Gastrocnemius medialis (tissue), 4 donors: Measurements from ENCODE around the gene NUP214. TPM values are rescaled to one million over a fixed set of nuclear protein-coding genes. Genes with fewer than 3 reads are reported as not detected.

Experiments
- ATAC-seq, 2 donors: fragments of 150-250 bp; one replicate each; pipeline ENCODE4 v1.9.1; 2016
- DNase-seq, 2 donors: peaks; one replicate each; pipeline ENCODE4 v3.0.0-alpha.2; 2019
- H3K27ac ChIP-seq, 4 donors: fragments of 200-600 bp; sonication (generic); 1 replicate in 1 of 4; 2 replicates in 3 of 4; pipeline ENCODE4 v1.5.1; 2016 to 2018; ENCODE audit warnings: mild to moderate bottlenecking in 2 of 4, moderate library complexity in 1 of 4
- H3K27me3 ChIP-seq, 3 donors: fragments of 200-600 bp; sonication (generic) in 2 of 3; 1 replicate in 1 of 3; 2 replicates in 2 of 3; pipeline versions ENCODE4 v1.5.1 to v1.6.0; 2016 to 2019; ENCODE audit warnings: mild to moderate bottlenecking in 1 of 3, moderate library complexity in 1 of 3
- H3K36me3 ChIP-seq, 2 donors: fragments of 200-600 bp; sonication (generic) in 1 of 2; one replicate each; pipeline ENCODE4 v1.5.1; 2017 to 2018
- H3K4me1 ChIP-seq, 2 donors: fragments of 200-600 bp; sonication (generic) in 1 of 2; one replicate each; pipeline ENCODE4 v1.5.1; 2016 to 2017; ENCODE audit warnings: mild to moderate bottlenecking in 2 of 2
- H3K4me3 ChIP-seq, 4 donors: fragments of 200-600 bp; sonication (generic) in 3 of 4; 1 replicate in 1 of 4; 2 replicates in 3 of 4; pipeline ENCODE4 v1.5.1; 2016 to 2019; ENCODE audit warnings: mild to moderate bottlenecking in 2 of 4
- H3K9me3 ChIP-seq, 3 donors: fragments of 200-600 bp; sonication (generic) in 2 of 3; 1 replicate in 1 of 3; 2 replicates in 2 of 3; pipeline ENCODE4 v1.5.1; 2016 to 2019
- CTCF ChIP-seq, 5 experiments: fragments of 450-650 bp in 3 of 5; fragments of 200-600 bp in 2 of 5; sonication (generic) in 2 of 5; IDR thresholded peaks in 4 of 5; conservative IDR thresholded peaks in 1 of 5; 1 replicate in 4 of 5; 2 replicates in 1 of 5; pipeline ENCODE4 v1.5.1; 2016 to 2019; ENCODE audit warnings: antibody characterized with exemption in 5 of 5, mild to moderate bottlenecking in 3 of 5, moderate library complexity in 3 of 5
- POLR2A ChIP-seq, 2 donors: fragments of 450-650 bp; IDR thresholded peaks; one replicate each; pipeline ENCODE4 v1.6.1; 2017; ENCODE audit warnings: antibody characterized with exemption in 2 of 2, mild to moderate bottlenecking in 2 of 2, moderate library complexity in 2 of 2
- in situ Hi-C, 4 donors: fragments of 200-750 bp; cut with MboI; loops; one replicate each; pipeline versions ENCODE4 v1.15.0 to v1.8.0; 2017; ENCODE audit warnings: low sequenced_read_pairs in 4 of 4
- intact Hi-C: fragments of 100-400 bp; cut with DNase I; formaldehyde crosslinking; loops from one replicate; pipeline ENCODE4 v1.15.1; 2023; ENCODE audit warnings: low total_unique reads
- total RNA-seq, 4 donors: library from RNA; depleted of rRNA; stranded (reverse); fragments of >200 nt; gene quantifications; one replicate each; pipeline versions ENCODE4 v1.1.0 to v1.2.3, GENCODE V29; 2016

NUP214 gene
- total RNA-seq, 4 donors from 2014 or later = 24.2 to 47.5 (median 29.9) TPM

- peaks cover 35 to 41% of the 10 kb centered on the region in 2 donors for H3K4me1 ChIP-seq
- H3K27me3 ChIP-seq = no peaks in the 10 kb centered on the region
- intact Hi-C loops = loop anchor here (5.0 kb wide), 1 partner anchor 52 kb away; no protein-coding TSS in a partner anchor
- TF ChIP-seq CTCF (IDR thresholded peaks at IDR 0.05 in 4 of 5, conservative IDR thresholded peaks at IDR 0.05 in 1 of 5) = no peak
- TF ChIP-seq POLR2A (IDR thresholded peaks at IDR 0.05) = no peak
- ATAC-seq = no peak
- DNase-seq = no peak
- no peaks in the 10 kb centered on the region for H3K9me3 ChIP-seq
- H3K27ac ChIP-seq = peak overlapping the region; percentile 83 to 100 (median 98)
- in situ Hi-C loops = no loop called here
- H3K4me3 ChIP-seq = no peak overlapping the region
- no peaks in the 10 kb centered on the region for H3K36me3 ChIP-seq
Measured at GRCh38 chr9:131279863-131280570, 154.6 kb downstream of the NUP214 start.

- Histone ChIP-seq H3K36me3 (no peaks in the 10 kb centered on the region), H3K27ac (peak overlapping the region; percentile 96 to 100 (median 98)), H3K4me3 (no peak overlapping the region), H3K4me1 (peaks cover 28 to 36% of the 10 kb centered on the region in 2 donors), H3K27me3 (no peaks in the 10 kb centered on the region), H3K9me3 (no peaks in the 10 kb centered on the region)
- TF ChIP-seq CTCF (IDR thresholded peaks at IDR 0.05 in 4 of 5, conservative IDR thresholded peaks at IDR 0.05 in 1 of 5) = no peak
- TF ChIP-seq POLR2A (IDR thresholded peaks at IDR 0.05) = no peak
- in situ Hi-C loops = no loop called here
- ATAC-seq (no peak), DNase-seq (no peak)
- intact Hi-C loops = loop anchor here (5.0 kb wide), 1 partner anchor 52 kb away; no protein-coding TSS in a partner anchor
Measured at GRCh38 chr9:131280660-131281059, 155.3 kb downstream of the NUP214 start.

DNA sequence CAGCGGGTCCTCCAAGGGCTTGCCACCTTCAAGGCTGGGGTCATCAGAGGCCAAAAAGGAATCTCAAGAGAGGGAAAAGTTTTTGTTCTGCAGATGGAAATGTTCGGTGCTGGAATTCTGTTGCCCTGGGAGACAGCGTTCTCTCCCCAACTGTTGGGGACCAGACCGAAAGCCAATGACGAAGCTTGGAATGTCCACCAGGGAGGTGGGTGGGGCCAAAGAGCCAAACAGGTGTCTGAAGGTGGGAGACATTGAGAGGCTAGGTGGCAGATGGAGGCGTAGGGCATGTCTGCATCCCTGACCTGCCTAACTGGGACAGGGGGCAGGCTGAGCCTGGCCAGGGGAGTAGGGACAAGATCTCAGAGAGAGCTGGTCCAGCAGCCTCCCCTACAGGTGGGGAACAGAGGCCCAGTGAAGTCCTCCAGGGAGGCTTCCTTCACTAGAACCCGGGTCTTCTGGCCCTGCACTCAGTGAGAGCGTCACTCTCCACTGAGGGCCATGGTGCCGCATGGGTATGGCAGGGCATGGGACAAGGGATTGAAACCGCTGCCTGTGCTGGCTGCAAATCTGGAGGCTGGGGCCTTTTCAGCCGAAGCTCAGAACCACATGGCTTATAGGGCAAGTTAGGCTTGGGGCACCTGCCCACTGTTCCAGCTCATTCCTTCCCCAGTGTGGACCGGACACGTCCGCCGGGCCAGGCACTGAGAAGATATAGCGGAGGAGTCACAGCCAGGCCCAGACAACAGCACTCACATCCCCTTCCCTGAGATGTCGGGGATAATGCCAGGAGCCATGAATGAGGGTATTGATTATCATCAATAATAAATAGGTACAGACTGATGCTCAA lies 156.0 kb downstream of the NUP214 start:
- no peaks in the 10 kb centered on the region for H3K27me3 ChIP-seq
- intact Hi-C loops = loop anchor here (5.0 kb wide), 1 partner anchor 51 kb away; no protein-coding TSS in a partner anchor
- peaks cover 22 to 29% of the 10 kb centered on the region in 2 donors for H3K4me1 ChIP-seq
- in situ Hi-C loops = no loop called here
- no peak overlapping the region for H3K4me3 ChIP-seq
- no peak for ATAC-seq
- no peak for DNase-seq
- H3K27ac ChIP-seq = peak overlapping the region; percentile 96 to 100 (median 98)
- no peaks in the 10 kb centered on the region for H3K9me3 ChIP-seq
- TF ChIP-seq POLR2A (IDR thresholded peaks at IDR 0.05) (no peak), CTCF (IDR thresholded peaks at IDR 0.05 in 4 of 5, conservative IDR thresholded peaks at IDR 0.05 in 1 of 5) (no peak)
- no peaks in the 10 kb centered on the region for H3K36me3 ChIP-seq

GRCh38 chr9:131282175-131282574 lies 156.8 kb downstream of the NUP214 start:
- H3K27ac ChIP-seq = peak overlapping the region; percentile 96 to 100 (median 98)
- intact Hi-C loops = loop anchor here (5.0 kb wide), 1 partner anchor 50 kb away; no protein-coding TSS in a partner anchor
- H3K4me1 ChIP-seq = peaks cover 26 to 34% of the 10 kb centered on the region in 2 donors

More at GRCh38 chr9:131282175-131282574, 156.8 kb downstream of the NUP214 start:
- in situ Hi-C loops = no loop called here
- Histone ChIP-seq H3K36me3 (no peaks in the 10 kb centered on the region), H3K9me3 (no peaks in the 10 kb centered on the region), H3K27me3 (no peaks in the 10 kb centered on the region), H3K4me3 (peak overlapping the region; percentile 46 to 63 (median 54))
- ATAC-seq (peak in 1 of 2 donors; percentile 1), DNase-seq (no peak)
- TF ChIP-seq POLR2A (IDR thresholded peaks at IDR 0.05) (no peak), CTCF (IDR thresholded peaks at IDR 0.05 in 4 of 5, conservative IDR thresholded peaks at IDR 0.05 in 1 of 5) (no peak)
